Measurements from ENCODE around the gene FANCI.

DNA sequence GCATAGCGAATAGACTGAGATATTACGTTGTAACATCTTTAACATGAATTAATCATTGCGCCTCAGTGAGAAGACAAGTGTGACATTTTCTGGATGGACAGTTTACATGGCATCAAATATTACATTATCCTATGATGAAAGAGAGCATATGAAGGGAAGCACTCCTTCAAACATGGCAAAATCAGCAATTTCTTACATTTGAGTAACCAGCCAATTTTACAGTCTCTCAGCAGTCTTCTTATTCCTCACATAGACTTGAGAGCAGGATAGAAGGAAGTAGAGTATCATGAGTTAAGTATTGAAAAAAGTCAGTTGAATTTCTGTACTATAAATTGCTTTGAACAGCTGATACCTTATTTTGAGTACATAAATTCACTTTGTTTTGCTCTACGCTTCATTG, 38.9 kb downstream of the FANCI start:
- TF ChIP-seq, protein P1, sequence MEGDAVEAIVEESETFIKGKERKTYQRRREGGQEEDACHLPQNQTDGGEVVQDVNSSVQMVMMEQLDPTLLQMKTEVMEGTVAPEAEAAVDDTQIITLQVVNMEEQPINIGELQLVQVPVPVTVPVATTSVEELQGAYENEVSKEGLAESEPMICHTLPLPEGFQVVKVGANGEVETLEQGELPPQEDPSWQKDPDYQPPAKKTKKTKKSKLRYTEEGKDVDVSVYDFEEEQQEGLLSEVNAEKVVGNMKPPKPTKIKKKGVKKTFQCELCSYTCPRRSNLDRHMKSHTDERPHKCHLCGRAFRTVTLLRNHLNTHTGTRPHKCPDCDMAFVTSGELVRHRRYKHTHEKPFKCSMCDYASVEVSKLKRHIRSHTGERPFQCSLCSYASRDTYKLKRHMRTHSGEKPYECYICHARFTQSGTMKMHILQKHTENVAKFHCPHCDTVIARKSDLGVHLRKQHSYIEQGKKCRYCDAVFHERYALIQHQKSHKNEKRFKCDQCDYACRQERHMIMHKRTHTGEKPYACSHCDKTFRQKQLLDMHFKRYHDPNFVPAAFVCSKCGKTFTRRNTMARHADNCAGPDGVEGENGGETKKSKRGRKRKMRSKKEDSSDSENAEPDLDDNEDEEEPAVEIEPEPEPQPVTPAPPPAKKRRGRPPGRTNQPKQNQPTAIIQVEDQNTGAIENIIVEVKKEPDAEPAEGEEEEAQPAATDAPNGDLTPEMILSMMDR (conservative IDR thresholded peaks at IDR 0.05; ENCODE audit: low read depth, low read length) = no peak
- TF ChIP-seq NFE2L2 (IDR thresholded peaks at IDR 0.05; ENCODE audit: low read depth, low read length) (no peak), BHLHE40 (IDR thresholded peaks at IDR 0.05; ENCODE audit: low read depth, low read length) (no peak), RFX5 (IDR thresholded peaks at IDR 0.05; ENCODE audit: low read depth, low read length) (no peak), POLR2A (IDR thresholded peaks at IDR 0.05; ENCODE audit: low read depth, low read length) (no peak), MAZ (IDR thresholded peaks at IDR 0.05; ENCODE audit: borderline replicate concordance, low read depth, low read length) (no peak), CHD1 (IDR thresholded peaks at IDR 0.05; ENCODE audit: low read depth, low read length) (no peak)
